Measurements from ENCODE around the gene ARHGAP24. TPM values are rescaled to one million over a fixed set of nuclear protein-coding genes. Genes with fewer than 3 reads are reported as not detected.
"Not testable (repeated sequence)": the region's sequence is repeated elsewhere in the genome, so short reads cannot be mapped to it uniquely, and the experiment has no call there.

ARHGAP24 gene
- total RNA-seq, 2 donors from 2014 or later = 26.9 to 47.2 TPM

GRCh38 chr4:85613901-85614300 is 139.0 kb downstream of the ARHGAP24 start:
- intact Hi-C loops (cut with DNase I) = no loop called here
- DNase-seq (ENCODE audit: low spot score) = no peak

- intact Hi-C loops (cut with DNase I) = no loop called here
- no peak for DNase-seq (ENCODE audit: low spot score)
These were observed 141.0 kb downstream of the ARHGAP24 start for GRCh38 chr4:85615952-85616351.

- intact Hi-C loops (cut with DNase I) = no loop called here
- DNase-seq (ENCODE audit: low spot score) = no peak
These were observed 142.3 kb downstream of the ARHGAP24 start for GRCh38 chr4:85617202-85617601.

GRCh38 chr4:85632981-85633380 is 158.0 kb downstream of the ARHGAP24 start:
- no peak for DNase-seq (ENCODE audit: low spot score)

GRCh38 chr4:85637778-85638177 is 162.8 kb downstream of the ARHGAP24 start:
- no peak for DNase-seq (ENCODE audit: low spot score)
- intact Hi-C loops (cut with DNase I) = no loop called here

More at GRCh38 chr4:85632981-85633380, 158.0 kb downstream of the ARHGAP24 start:
- intact Hi-C loops (cut with DNase I) = no loop called here

GRCh38 chr4:85639946-85640345 is 165.0 kb downstream of the ARHGAP24 start:
- no peak for DNase-seq (ENCODE audit: low spot score)
- intact Hi-C loops (cut with DNase I) = no loop called here

GRCh38 chr4:85642356-85643100 is 167.6 kb downstream of the ARHGAP24 start:
- intact Hi-C loops (cut with DNase I) = no loop called here
- DNase-seq (ENCODE audit: low spot score) = no peak

- intact Hi-C loops (cut with DNase I) = no loop called here
- DNase-seq (ENCODE audit: low spot score) = no peak
These were observed 169.1 kb downstream of the ARHGAP24 start for GRCh38 chr4:85644061-85644460.

- intact Hi-C loops (cut with DNase I) = no loop called here
- DNase-seq (ENCODE audit: low spot score) = no peak
These were observed 176.0 kb downstream of the ARHGAP24 start for GRCh38 chr4:85650908-85651307.

GRCh38 chr4:85656759-85657505 is 182.0 kb downstream of the ARHGAP24 start:
- DNase-seq (ENCODE audit: low spot score) = no peak
- intact Hi-C loops (cut with DNase I) = no loop called here

- no peak for DNase-seq (ENCODE audit: low spot score)
- intact Hi-C loops (cut with DNase I) = no loop called here
These were observed 184.0 kb downstream of the ARHGAP24 start for GRCh38 chr4:85658766-85659439.

GRCh38 chr4:85659610-85660218 is 184.8 kb downstream of the ARHGAP24 start:
- no peak for DNase-seq (ENCODE audit: low spot score)
- intact Hi-C loops (cut with DNase I) = no loop called here

GRCh38 chr4:85666625-85667024 is 191.7 kb downstream of the ARHGAP24 start:
- DNase-seq (ENCODE audit: low spot score); intact Hi-C loops (cut with DNase I): not testable (repeated sequence)

GRCh38 chr4:85669204-85669603 is 194.3 kb downstream of the ARHGAP24 start:
- intact Hi-C loops (cut with DNase I) = no loop called here
- DNase-seq (ENCODE audit: low spot score) = no peak

GRCh38 chr4:85669992-85670548 is 195.1 kb downstream of the ARHGAP24 start:
- no peak for DNase-seq (ENCODE audit: low spot score)
- intact Hi-C loops (cut with DNase I) = no loop called here

GRCh38 chr4:85671120-85671519 is 196.2 kb downstream of the ARHGAP24 start:
- DNase-seq (ENCODE audit: low spot score) = no peak
- intact Hi-C loops (cut with DNase I) = no loop called here

GRCh38 chr4:85672116-85672515 is 197.2 kb downstream of the ARHGAP24 start:
- intact Hi-C loops (cut with DNase I) = no loop called here

GRCh38 chr4:85672959-85673358 is 198.0 kb downstream of the ARHGAP24 start:
- no peak for DNase-seq (ENCODE audit: low spot score)
- intact Hi-C loops (cut with DNase I) = no loop called here

More at GRCh38 chr4:85672116-85672515, 197.2 kb downstream of the ARHGAP24 start:
- no peak for DNase-seq (ENCODE audit: low spot score)

GRCh38 chr4:85673540-85673939 is 198.6 kb downstream of the ARHGAP24 start:
- intact Hi-C loops (cut with DNase I) = no loop called here
- DNase-seq (ENCODE audit: low spot score) = no peak
